ENCODE results near the gene GSTM4.
A peak's percentile ranks its signal among the peaks of the same experiment; 100 is the strongest.

DNA sequence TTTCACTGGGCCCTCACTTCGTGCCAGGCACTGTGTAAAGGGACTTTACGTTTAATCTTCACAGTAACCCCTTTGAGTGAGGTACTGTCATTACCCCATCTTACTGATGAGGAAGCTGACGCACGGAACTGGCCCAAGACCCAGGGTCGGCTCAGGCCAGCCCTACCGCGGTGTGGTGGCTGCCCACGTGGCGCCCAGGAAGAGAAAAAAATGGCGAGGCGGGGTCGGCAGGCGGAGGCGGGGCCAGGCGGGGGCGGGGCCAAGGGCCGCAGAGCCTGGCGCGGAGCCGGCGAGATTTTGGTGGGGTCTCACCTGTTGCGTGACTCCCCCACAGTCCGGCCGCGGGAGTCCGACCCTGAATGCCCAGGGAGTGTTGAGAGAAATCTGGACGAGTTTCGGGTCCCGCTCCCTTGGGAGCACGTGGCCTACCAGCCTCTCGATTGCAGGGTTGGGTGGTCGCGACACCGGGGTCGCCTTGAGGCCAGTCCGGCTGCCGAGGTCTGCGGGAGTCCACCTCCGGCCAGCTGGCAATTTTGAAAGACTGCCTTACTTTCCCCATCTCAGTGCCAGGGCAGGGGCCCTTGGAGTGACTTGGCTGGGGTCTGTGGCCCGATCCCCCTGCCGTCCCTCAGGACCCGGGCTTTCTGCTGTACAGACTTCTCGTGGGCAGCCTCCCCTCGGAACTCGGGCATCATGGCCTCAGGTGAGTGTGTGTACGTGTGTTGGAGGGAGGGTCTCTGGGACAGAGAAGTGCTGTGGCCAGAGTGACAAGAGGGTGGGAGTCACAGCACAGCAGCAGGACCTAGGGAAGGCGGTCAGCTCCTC, 36.1 kb upstream of the GSTM4 start, which contains the start of the genes AMPD2 and GNAT2:
- TF ChIP-seq CTCF (IDR thresholded peaks at IDR 0.05) (no peak), POLR2A (IDR thresholded peaks at IDR 0.05) (peak; percentile 30), POLR2AphosphoS5 (IDR thresholded peaks at IDR 0.05) (peak in 2 of 3 donors; percentile 48 to 60)
